Hepatocyte (in vitro differentiated cells): Measurements from ENCODE around the gene AXIN1. TPM values are rescaled to one million over a fixed set of nuclear protein-coding genes. Genes with fewer than 3 reads are reported as not detected.
A peak's percentile ranks its signal among the peaks of the same experiment; 100 is the strongest.

Experiments used
- DNase-seq: peaks from one replicate; pipeline ENCODE4 v3.0.0-alpha.2; 2016; ENCODE audit warnings: low spot score
- H2AFZ ChIP-seq: fragments of 200-600 bp; sonication (generic); 2 replicates; pipeline ENCODE4 v1.6.0; 2016; ENCODE audit warnings: antibody characterized with exemption, mild to moderate bottlenecking
- H3K27ac ChIP-seq: fragments of 200-600 bp; sonication (generic); 2 replicates; pipeline ENCODE4 v1.5.1; 2016; ENCODE audit warnings: mild to moderate bottlenecking
- H3K27me3 ChIP-seq: fragments of 200-600 bp; sonication (generic); 2 replicates; pipeline ENCODE4 v1.6.1; 2016
- H3K36me3 ChIP-seq: fragments of 200-600 bp; sonication (generic); replicated peaks from 2 replicates; pipeline ENCODE4 v1.5.1; 2016; ENCODE audit warnings: low read depth; ENCODE audit not compliant: insufficient read depth
- H3K4me1 ChIP-seq: fragments of 200-600 bp; sonication (generic); 2 replicates; pipeline ENCODE4 v1.5.1; 2016; ENCODE audit warnings: mild to moderate bottlenecking, moderate library complexity; ENCODE audit not compliant: insufficient read depth
- H3K4me2 ChIP-seq: fragments of 200-600 bp; sonication (generic); 2 replicates; pipeline ENCODE4 v1.6.0; 2016
- H3K4me3 ChIP-seq: fragments of 200-600 bp; sonication (generic); 2 replicates; pipeline ENCODE4 v1.5.1; 2016; ENCODE audit warnings: mild to moderate bottlenecking
- H3K79me2 ChIP-seq: fragments of 200-600 bp; sonication (generic); 2 replicates; pipeline ENCODE4 v1.6.0; 2017; ENCODE audit warnings: mild to moderate bottlenecking
- H3K9me2 ChIP-seq: fragments of 200-600 bp; sonication (generic); replicated peaks from 2 replicates; pipeline ENCODE4 v1.6.0; 2017; ENCODE audit warnings: mild to moderate bottlenecking; ENCODE audit not compliant: insufficient read depth
- H3K9me3 ChIP-seq: fragments of 200-600 bp; sonication (generic); 2 replicates; pipeline ENCODE4 v1.5.1; 2016; ENCODE audit warnings: low read depth, mild to moderate bottlenecking
- H4K20me1 ChIP-seq: fragments of 200-600 bp; sonication (generic); 2 replicates; pipeline ENCODE4 v1.6.0; 2016; ENCODE audit warnings: mild to moderate bottlenecking; ENCODE audit not compliant: insufficient read depth, poor library complexity, severe bottlenecking
- CTCF ChIP-seq: fragments of 200-600 bp; sonication (generic); IDR thresholded peaks from 2 replicates; pipeline ENCODE4 v1.5.1; 2016; ENCODE audit warnings: antibody characterized with exemption, mild to moderate bottlenecking; ENCODE audit not compliant: poor library complexity
- EZH2 ChIP-seq: fragments of 200-600 bp; sonication (generic); IDR thresholded peaks from 2 replicates; pipeline ENCODE4 v1.6.1; 2016; ENCODE audit warnings: antibody characterized with exemption, mild to moderate bottlenecking, borderline replicate concordance
- EZH2phosphoT487 ChIP-seq: fragments of 200-600 bp; sonication (generic); IDR thresholded peaks from one replicate; pipeline ENCODE4 v1.6.1; 2018; ENCODE audit warnings: antibody characterized with exemption, mild to moderate bottlenecking, low read depth, moderate library complexity; ENCODE audit not compliant: unreplicated experiment, severe bottlenecking
- WGBS: methylation state at CpG from one replicate; pipeline ENCODE4 v1.1.6; 2016; ENCODE audit warnings: low lambda C conversion rate; ENCODE audit errors: missing lambda C conversion rate; 5-methylcytosine and 5-hydroxymethylcytosine counted together
- polyA plus RNA-seq: library from polyadenylated mRNA; unstranded; fragments of >200 nt; fragmentation: Nextera tagmentation; extraction: Ambion mirVana; gene quantifications from 2 replicates; pipeline ENCODE4 v1.2.1, GENCODE V29; 2016
- total RNA-seq: library from RNA; depleted of rRNA; stranded (reverse); fragments of >200 nt; gene quantifications from 2 replicates; pipeline ENCODE4 v1.2.3, GENCODE V29; 2014

AXIN1 gene
- total and polyA plus RNA-seq, 2 experiments from 2014 or later, result 16.1 to 27.2 TPM

GRCh38 chr16:321532-321931 lies 31.0 kb downstream of the AXIN1 start:
- Histone ChIP-seq H3K36me3 (no peaks in the 10 kb centered on the region), H3K4me1 (no peaks in the 10 kb centered on the region), H3K27me3 (no peaks in the 10 kb centered on the region), H3K27ac (no peak overlapping the region), H2AFZ (no peak overlapping the region), H4K20me1 (peaks cover 35% of the 10 kb centered on the region), H3K4me3 (no peak overlapping the region), H3K9me3 (no peaks in the 10 kb centered on the region), H3K9me2 (no peaks in the 10 kb centered on the region), H3K79me2 (peaks cover 97% of the 10 kb centered on the region), H3K4me2 (no peak overlapping the region)
- TF ChIP-seq EZH2phosphoT487 (no peak), EZH2 (no peak), CTCF (no peak)
- 71% methylated on average over 9 of the region's 9 CpGs for WGBS
- DNase-seq, result no peak

DNA sequence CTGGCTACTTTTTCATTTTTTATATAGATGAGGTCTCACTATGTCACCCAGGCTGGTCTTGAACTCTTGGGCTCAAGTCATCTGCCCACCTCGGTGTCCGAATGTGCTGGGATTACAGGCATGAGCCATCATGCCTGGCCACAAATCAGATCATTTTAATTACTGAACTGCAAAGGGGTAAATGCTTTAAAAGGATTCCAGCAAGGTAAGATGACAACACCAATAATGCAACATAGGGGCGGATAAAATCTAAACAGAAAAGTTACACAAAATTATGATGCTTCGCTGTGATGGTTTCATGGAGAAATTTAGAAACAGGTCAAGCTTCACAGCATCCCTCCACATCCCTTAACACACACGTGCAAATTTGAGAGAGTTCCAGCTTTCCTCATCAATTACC lies 32.3 kb downstream of the AXIN1 start:
- Histone ChIP-seq H3K27me3 (no peaks in the 10 kb centered on the region), H3K4me2 (no peak overlapping the region), H3K79me2 (peaks cover 97% of the 10 kb centered on the region), H2AFZ (no peak overlapping the region), H3K9me3 (no peaks in the 10 kb centered on the region), H3K4me3 (no peak overlapping the region), H3K9me2 (no peaks in the 10 kb centered on the region), H3K4me1 (no peaks in the 10 kb centered on the region), H4K20me1 (peaks cover 41% of the 10 kb centered on the region), H3K36me3 (no peaks in the 10 kb centered on the region), H3K27ac (no peak overlapping the region)
- TF ChIP-seq EZH2phosphoT487 (no peak), CTCF (no peak), EZH2 (no peak)
- DNase-seq, result no peak
- 97% methylated on average over 5 of the region's 5 CpGs for WGBS

DNA sequence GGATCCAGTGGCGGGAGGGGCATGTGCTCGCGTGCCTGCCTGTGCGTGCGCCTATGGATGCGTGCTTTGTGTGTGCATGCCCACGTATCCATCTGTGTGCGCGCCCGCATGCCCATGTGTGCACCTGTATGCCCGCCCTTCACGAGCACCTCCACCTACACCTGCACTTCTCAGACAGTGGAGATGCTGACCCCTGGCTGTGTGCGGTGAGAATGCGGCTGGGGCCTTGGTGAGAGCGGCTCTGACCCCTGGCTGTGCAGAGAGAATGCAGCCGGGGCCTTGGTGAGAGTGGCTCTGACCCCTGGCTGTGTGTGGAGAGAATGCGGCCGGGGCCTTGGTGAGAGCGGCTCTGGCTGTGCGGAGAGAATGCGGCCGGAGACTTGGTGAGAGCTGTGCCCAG lies 33.9 kb downstream of the AXIN1 start:
- WGBS, result 89% methylated on average over 22 of the region's 22 CpGs
- H3K4me3 ChIP-seq, result no peak overlapping the region
- H3K27me3 ChIP-seq, result no peaks in the 10 kb centered on the region
- peaks cover 34% of the 10 kb centered on the region for H4K20me1 ChIP-seq
- no peak overlapping the region for H3K4me2 ChIP-seq
- H3K36me3 ChIP-seq, result no peaks in the 10 kb centered on the region
- no peak overlapping the region for H2AFZ ChIP-seq
- H3K79me2 ChIP-seq, result peaks cover 92% of the 10 kb centered on the region
- no peaks in the 10 kb centered on the region for H3K4me1 ChIP-seq
- no peaks in the 10 kb centered on the region for H3K9me3 ChIP-seq
- no peaks in the 10 kb centered on the region for H3K9me2 ChIP-seq
- DNase-seq, result no peak
- TF ChIP-seq CTCF, result peak; percentile 10
- no peak for TF ChIP-seq EZH2
- no peak overlapping the region for H3K27ac ChIP-seq

- H3K4me1 ChIP-seq, result no peaks in the 10 kb centered on the region
- no peaks in the 10 kb centered on the region for H3K9me3 ChIP-seq
- H3K27ac ChIP-seq, result no peak overlapping the region
- H3K36me3 ChIP-seq, result no peaks in the 10 kb centered on the region
- no peak for TF ChIP-seq EZH2phosphoT487
- TF ChIP-seq CTCF, result no peak
- TF ChIP-seq EZH2, result no peak
- H3K4me2 ChIP-seq, result no peak overlapping the region
- peaks cover 85% of the 10 kb centered on the region for H3K79me2 ChIP-seq
- no peak overlapping the region for H3K4me3 ChIP-seq
- peaks cover 31% of the 10 kb centered on the region for H4K20me1 ChIP-seq
- H3K27me3 ChIP-seq, result no peaks in the 10 kb centered on the region
- 93% methylated on average over 5 of the region's 5 CpGs for WGBS
- H3K9me2 ChIP-seq, result no peaks in the 10 kb centered on the region
- DNase-seq, result no peak
- H2AFZ ChIP-seq, result no peak overlapping the region
Measured at GRCh38 chr16:317583-317982, 34.9 kb downstream of the AXIN1 start.
